Lower leg skin (tissue), 4 donors: ENCODE data around the gene VMO1. TPM values are rescaled to one million over a fixed set of nuclear protein-coding genes. Genes with fewer than 3 reads are reported as not detected.

Experiments
- DNase-seq, 2 donors: peaks; one replicate each; pipeline ENCODE4 v3.0.0-alpha.2; 2019; ENCODE audit warnings: low spot score in 2 of 2
- H3K4me3 ChIP-seq: fragments of 200-600 bp; sonication (generic); 2 replicates; pipeline ENCODE4 v1.5.1; 2017; ENCODE audit warnings: mild to moderate bottlenecking, low read depth; ENCODE audit not compliant: poor library complexity, severe bottlenecking
- POLR2A ChIP-seq, 2 donors: fragments of 450-650 bp; IDR thresholded peaks; one replicate each; pipeline ENCODE4 v1.6.1; 2016 to 2017; ENCODE audit warnings: antibody characterized with exemption in 2 of 2, mild to moderate bottlenecking in 1 of 2, moderate library complexity in 1 of 2
- WGBS, 2 donors: methylation state at CpG; one replicate each; pipeline ENCODE4 v1.1.5; 2018; 5-methylcytosine and 5-hydroxymethylcytosine counted together
- intact Hi-C: fragments of 100-400 bp; cut with DNase I; formaldehyde crosslinking; loops from one replicate; pipeline ENCODE4 v1.15.0; 2023; ENCODE audit warnings: low total_unique reads
- total RNA-seq, 4 donors: library from RNA; depleted of rRNA; stranded (reverse); fragments of >200 nt; gene quantifications; one replicate each; pipeline ENCODE4 v1.1.0, GENCODE V29; 2016
- TF ChIP-seq, protein P1 (sequence below), 3 donors: fragments of 450-650 bp; IDR thresholded peaks; one replicate each; pipeline ENCODE4 v1.5.1; 2016; ENCODE audit warnings: antibody characterized with exemption in 3 of 3, mild to moderate bottlenecking in 3 of 3, moderate library complexity in 2 of 3

Gene VMO1
- total RNA-seq, 4 donors from 2014 or later, result 2.2 to 9.9 (median 5.3) TPM; not detected in 1

DNA sequence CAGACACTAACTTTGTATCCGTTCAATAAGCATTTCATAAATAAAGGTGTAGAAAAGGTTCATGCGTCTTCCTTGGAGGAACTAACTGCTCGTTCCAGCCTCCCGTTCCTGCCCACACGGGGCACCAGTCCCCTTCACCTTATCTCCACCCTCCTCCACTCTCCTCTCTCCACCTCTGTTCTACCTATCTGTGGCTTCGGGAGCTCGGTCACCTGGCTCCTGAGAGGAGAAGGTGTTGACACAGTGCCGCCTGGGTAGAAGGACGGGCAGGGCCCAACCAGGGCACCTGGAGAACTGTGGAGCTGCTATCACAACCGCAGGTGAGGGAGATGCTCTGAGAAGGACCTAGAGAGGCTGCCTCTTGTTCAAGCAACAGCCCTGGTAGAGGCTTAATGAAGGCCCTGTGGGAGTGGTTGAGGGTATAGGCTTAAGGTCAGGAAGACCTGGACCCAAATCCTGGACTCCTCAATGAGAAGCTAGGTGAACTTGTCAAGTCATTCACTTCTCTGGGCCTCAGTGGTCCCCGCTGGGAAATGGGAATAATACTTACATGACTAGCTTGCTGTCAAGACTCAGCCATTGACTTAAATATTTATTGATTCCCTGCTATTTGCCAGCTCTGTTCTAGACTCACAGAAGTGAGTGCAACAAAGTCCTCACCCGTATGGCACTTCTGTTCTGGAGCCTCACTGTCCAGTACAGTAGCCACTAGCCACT lies 37.4 kb upstream of the VMO1 start:
- H3K4me3 ChIP-seq, result no peak overlapping the region
- TF ChIP-seq, protein P1, sequence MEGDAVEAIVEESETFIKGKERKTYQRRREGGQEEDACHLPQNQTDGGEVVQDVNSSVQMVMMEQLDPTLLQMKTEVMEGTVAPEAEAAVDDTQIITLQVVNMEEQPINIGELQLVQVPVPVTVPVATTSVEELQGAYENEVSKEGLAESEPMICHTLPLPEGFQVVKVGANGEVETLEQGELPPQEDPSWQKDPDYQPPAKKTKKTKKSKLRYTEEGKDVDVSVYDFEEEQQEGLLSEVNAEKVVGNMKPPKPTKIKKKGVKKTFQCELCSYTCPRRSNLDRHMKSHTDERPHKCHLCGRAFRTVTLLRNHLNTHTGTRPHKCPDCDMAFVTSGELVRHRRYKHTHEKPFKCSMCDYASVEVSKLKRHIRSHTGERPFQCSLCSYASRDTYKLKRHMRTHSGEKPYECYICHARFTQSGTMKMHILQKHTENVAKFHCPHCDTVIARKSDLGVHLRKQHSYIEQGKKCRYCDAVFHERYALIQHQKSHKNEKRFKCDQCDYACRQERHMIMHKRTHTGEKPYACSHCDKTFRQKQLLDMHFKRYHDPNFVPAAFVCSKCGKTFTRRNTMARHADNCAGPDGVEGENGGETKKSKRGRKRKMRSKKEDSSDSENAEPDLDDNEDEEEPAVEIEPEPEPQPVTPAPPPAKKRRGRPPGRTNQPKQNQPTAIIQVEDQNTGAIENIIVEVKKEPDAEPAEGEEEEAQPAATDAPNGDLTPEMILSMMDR (IDR thresholded peaks at IDR 0.05), result no peak
- TF ChIP-seq POLR2A (IDR thresholded peaks at IDR 0.05), result no peak
- intact Hi-C loops, result no loop called here
- WGBS, 2 donors, result 76 to 77% methylated on average over 12 of the region's 12 CpGs
- DNase-seq, result no peak

DNA sequence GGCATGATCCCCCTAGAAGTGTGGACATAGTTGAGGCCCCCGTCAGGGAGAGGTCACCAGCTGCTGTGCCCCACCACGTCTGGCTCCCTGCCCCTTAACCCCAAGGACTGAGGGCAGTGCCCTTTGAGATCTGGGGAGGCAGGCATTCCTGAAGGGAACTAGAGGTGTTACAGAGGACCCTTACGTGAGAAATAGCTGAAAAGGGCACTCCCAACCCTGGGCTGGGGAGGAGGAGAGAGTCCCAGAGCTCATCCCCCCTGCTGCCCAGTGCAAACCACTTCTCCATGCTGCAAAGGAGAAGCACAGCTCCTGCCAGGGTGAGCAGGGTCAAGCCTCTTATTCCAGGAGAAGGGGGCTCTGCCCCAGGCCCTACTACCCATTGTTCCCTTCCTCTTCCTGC lies 36.7 kb upstream of the VMO1 start:
- intact Hi-C loops, result no loop called here
- TF ChIP-seq, protein P1 (IDR thresholded peaks at IDR 0.05), result no peak
- no peak for TF ChIP-seq POLR2A (IDR thresholded peaks at IDR 0.05)
- no peak overlapping the region for H3K4me3 ChIP-seq
- DNase-seq, result no peak
- 59 to 83% methylated on average over 3 of the region's 3 CpGs for WGBS, 2 donors

DNA sequence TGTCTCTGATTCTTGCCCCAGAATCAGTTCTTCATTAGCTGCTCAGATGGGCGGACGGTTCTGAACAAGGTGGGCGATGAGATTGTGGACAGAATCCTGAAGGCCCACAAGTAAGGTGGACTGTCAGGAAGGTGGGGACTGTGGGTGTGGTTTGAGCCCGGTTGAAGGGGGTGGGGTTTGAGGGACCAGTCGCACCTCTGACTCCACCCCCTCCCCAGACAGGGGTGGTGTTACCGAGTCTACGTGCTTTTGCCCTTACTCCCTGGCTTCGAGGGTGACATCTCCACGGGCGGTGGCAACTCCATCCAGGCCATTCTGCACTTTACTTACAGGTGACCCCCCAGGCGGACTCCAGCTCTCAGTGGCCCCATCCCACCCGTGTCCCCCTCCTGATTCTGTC lies 32.1 kb upstream of the VMO1 start:
- 73 to 82% methylated on average over 12 of the region's 12 CpGs for WGBS, 2 donors
- intact Hi-C loops, result no loop called here
- H3K4me3 ChIP-seq, result no peak overlapping the region
- DNase-seq, result no peak
- TF ChIP-seq, protein P1 (IDR thresholded peaks at IDR 0.05), result no peak

DNA sequence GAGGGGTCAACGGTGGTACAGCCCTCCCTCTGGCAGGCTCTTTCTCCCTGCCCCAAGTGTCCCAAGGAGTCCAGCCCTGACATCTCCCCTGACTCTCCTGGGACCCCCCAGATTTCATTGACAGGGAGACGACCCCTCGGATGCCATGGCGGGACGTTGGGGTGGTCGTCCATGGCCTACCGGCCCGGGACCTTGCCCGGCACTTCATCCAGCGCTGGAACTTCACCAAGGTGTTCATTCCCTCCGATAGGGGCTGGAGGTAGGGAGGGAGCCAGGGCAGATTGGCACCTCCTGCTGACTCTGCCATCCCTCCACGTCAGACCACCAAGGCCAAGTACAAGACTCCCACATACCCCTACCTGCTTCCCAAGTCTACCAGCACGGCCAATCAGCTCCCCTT lies 30.7 kb upstream of the VMO1 start:
- WGBS, 2 donors, result 95 to 96% methylated on average over 13 of the region's 13 CpGs
- TF ChIP-seq, protein P1 (IDR thresholded peaks at IDR 0.05), result no peak
- no peak for TF ChIP-seq POLR2A (IDR thresholded peaks at IDR 0.05)
- H3K4me3 ChIP-seq, result no peak overlapping the region
- no peak for DNase-seq
- intact Hi-C loops, result no loop called here

DNA sequence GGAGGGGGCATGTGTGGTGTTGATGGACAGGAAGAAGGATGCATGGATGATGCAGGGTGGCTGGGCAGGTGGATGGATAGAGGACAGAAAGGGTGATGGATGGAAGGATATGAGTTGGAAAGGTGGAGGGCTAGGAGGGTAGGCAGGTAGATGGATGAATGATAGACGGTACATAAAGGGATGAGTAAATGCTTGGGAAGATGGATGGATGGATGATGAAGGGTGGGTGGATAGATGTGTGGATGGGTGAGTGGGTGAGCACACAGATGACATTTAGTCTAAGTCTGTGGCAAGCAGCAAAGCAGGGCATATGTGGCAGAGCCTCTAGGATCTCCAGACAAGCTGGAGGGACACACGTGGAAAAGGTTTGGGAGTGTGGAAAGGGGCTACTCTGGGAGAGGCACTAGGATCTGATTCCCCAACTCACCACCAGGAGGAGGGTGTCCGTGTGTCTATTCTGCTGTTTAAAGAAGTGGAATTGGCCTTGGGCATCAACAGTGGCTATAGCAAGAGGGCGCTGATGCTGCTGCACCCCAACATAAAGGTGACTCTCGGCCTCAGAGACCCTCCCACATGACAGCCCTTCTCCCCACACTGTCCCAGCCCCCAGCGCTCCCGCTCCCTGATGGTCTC lies 29.0 kb upstream of the VMO1 start:
- DNase-seq, result no peak
- intact Hi-C loops, result no loop called here
- TF ChIP-seq POLR2A (IDR thresholded peaks at IDR 0.05), result no peak
- TF ChIP-seq, protein P1 (IDR thresholded peaks at IDR 0.05), result no peak
- H3K4me3 ChIP-seq, result no peak overlapping the region
- 84 to 85% methylated on average over 7 of the region's 7 CpGs for WGBS, 2 donors
